ENCODE measurements around the gene FLT4.

- TF ChIP-seq VEZF1 (CRISPR knock-in tag; IDR thresholded peaks at IDR 0.05) = no peak
- TF ChIP-seq USF2 (CRISPR knock-in tag; IDR thresholded peaks at IDR 0.05) = no peak
- peak; percentile 15 to 27 (median 22); a peak in 3 of 6 replicates for TF ChIP-seq CTCF (IDR thresholded peaks at IDR 0.05 in 2 of 3, conservative IDR thresholded peaks at IDR 0.05 in 1 of 3; ENCODE audit: insufficient read depth in 2 of 3, low read depth in 1 of 3, low read length in 3 of 3)
- TF ChIP-seq U2AF2 (optimal IDR thresholded peaks at IDR 0.05; ENCODE audit: low read depth, low read length) = no peak
- no peak for TF ChIP-seq NONO (IDR thresholded peaks at IDR 0.05; ENCODE audit: low read depth in 2 of 2, low read length in 1 of 2)
- no peak for TF ChIP-seq CEBPG (CRISPR knock-in tag; IDR thresholded peaks at IDR 0.05)
- TF ChIP-seq CEBPG (tag; conservative IDR thresholded peaks at IDR 0.05 in 1 of 2, IDR thresholded peaks at IDR 0.05 in 1 of 2) = no peak
- no peak for TF ChIP-seq TCF7 (IDR thresholded peaks at IDR 0.05; ENCODE audit: borderline replicate concordance)
- no peak for TF ChIP-seq FOXP1 (CRISPR knock-in tag; IDR thresholded peaks at IDR 0.05)
- no peak for TF ChIP-seq POLR2AphosphoS5 (IDR thresholded peaks at IDR 0.05; ENCODE audit: control insufficient read depth, insufficient read depth, low read depth, low read length)
Measured at GRCh38 chr5:180558232-180558631, 91.2 kb downstream of the FLT4 start.
